ENCODE data around the gene PPM1L. TPM values are rescaled to one million over a fixed set of nuclear protein-coding genes. Genes with fewer than 3 reads are reported as not detected.
"Not testable (repeated sequence)": the region's sequence is repeated elsewhere in the genome, so short reads cannot be mapped to it uniquely, and the experiment has no call there.

PPM1L gene
- total and polyA plus RNA-seq, 2 donors (not counting 1 experiment from before 2014, with no cell fraction given): 0.33 to 2.5 TPM

- H3K4me3 ChIP-seq (replicated peaks in 1 of 4; ENCODE audit: control extremely low read depth in 1 of 4, insufficient read depth in 1 of 4, low read depth in 3 of 4, low read length in 4 of 4): no peak overlapping the region
- no peaks in the 10 kb centered on the region for H3K4me1 ChIP-seq (ENCODE audit: control insufficient read depth, extremely low read depth, insufficient read depth, low read length)
- H3K36me3 ChIP-seq (ENCODE audit: control insufficient read depth, insufficient read depth, low read length): no peaks in the 10 kb centered on the region
- no peaks in the 10 kb centered on the region for H3K9me3 ChIP-seq (ENCODE audit: control insufficient read depth, insufficient read depth, low read depth, low read length)
- peak in 1 of 2 donors; percentile 17 for DNase-seq (ENCODE audit: low read depth in 2 of 2)
- no peak for TF ChIP-seq CTCF (conservative IDR thresholded peaks at IDR 0.05 in 1 of 2, IDR thresholded peaks at IDR 0.05 in 1 of 2; ENCODE audit: low read depth in 1 of 2, low read length in 2 of 2)
- TF ChIP-seq EZH2 (IDR thresholded peaks at IDR 0.05; ENCODE audit: low read length, missing control alignments): no peak
- no peaks in the 10 kb centered on the region for H3K27me3 ChIP-seq (ENCODE audit: control insufficient read depth, insufficient read depth, low read length)
- H3K9ac ChIP-seq (ENCODE audit: insufficient read depth, low read length): no peak overlapping the region
- H2AFZ ChIP-seq (ENCODE audit: low read length): no peak overlapping the region
- no peak overlapping the region for H3K27ac ChIP-seq (ENCODE audit: insufficient read depth, low read length)
- no peaks in the 10 kb centered on the region for H3K79me2 ChIP-seq (ENCODE audit: control insufficient read depth, insufficient read depth, low read length)
- H3K4me2 ChIP-seq (ENCODE audit: extremely low read depth, insufficient read depth, low read length): no peak overlapping the region
- no peaks in the 10 kb centered on the region for H4K20me1 ChIP-seq (ENCODE audit: control insufficient read depth, extremely low read depth, insufficient read depth, low read length)
These were observed 272.6 kb downstream of the PPM1L start for GRCh38 chr3:161028555-161029153.

- Histone ChIP-seq H3K27me3 (ENCODE audit: control insufficient read depth, insufficient read depth, low read length) (no peaks in the 10 kb centered on the region), H3K4me2 (ENCODE audit: extremely low read depth, insufficient read depth, low read length) (no peak overlapping the region), H3K36me3 (ENCODE audit: control insufficient read depth, insufficient read depth, low read length) (no peaks in the 10 kb centered on the region), H2AFZ (ENCODE audit: low read length) (no peak overlapping the region), H3K27ac (ENCODE audit: insufficient read depth, low read length) (no peak overlapping the region), H3K4me3 (replicated peaks in 1 of 4; ENCODE audit: control extremely low read depth in 1 of 4, insufficient read depth in 1 of 4, low read depth in 3 of 4, low read length in 4 of 4) (no peak overlapping the region), H3K9ac (ENCODE audit: insufficient read depth, low read length) (no peak overlapping the region), H3K4me1 (ENCODE audit: control insufficient read depth, extremely low read depth, insufficient read depth, low read length) (no peaks in the 10 kb centered on the region), H4K20me1 (ENCODE audit: control insufficient read depth, extremely low read depth, insufficient read depth, low read length) (no peaks in the 10 kb centered on the region), H3K79me2 (ENCODE audit: control insufficient read depth, insufficient read depth, low read length) (no peaks in the 10 kb centered on the region), H3K9me3 (ENCODE audit: control insufficient read depth, insufficient read depth, low read depth, low read length) (no peaks in the 10 kb centered on the region)
- TF ChIP-seq CTCF (conservative IDR thresholded peaks at IDR 0.05 in 1 of 2, IDR thresholded peaks at IDR 0.05 in 1 of 2; ENCODE audit: low read depth in 1 of 2, low read length in 2 of 2) (no peak), EZH2 (IDR thresholded peaks at IDR 0.05; ENCODE audit: low read length, missing control alignments) (no peak)
- no peak for DNase-seq (ENCODE audit: low read depth in 2 of 2)
These were observed 275.1 kb downstream of the PPM1L start for GRCh38 chr3:161031134-161031533.

- DNase-seq (ENCODE audit: low read depth in 2 of 2): peak in 1 of 2 donors; percentile 66
- not testable (repeated sequence) for H3K9ac ChIP-seq (ENCODE audit: insufficient read depth, low read length); H3K9me3 ChIP-seq (ENCODE audit: control insufficient read depth, insufficient read depth, low read depth, low read length); H3K4me3 ChIP-seq (replicated peaks in 1 of 4; ENCODE audit: control extremely low read depth in 1 of 4, insufficient read depth in 1 of 4, low read depth in 3 of 4, low read length in 4 of 4); H2AFZ ChIP-seq (ENCODE audit: low read length); H3K4me2 ChIP-seq (ENCODE audit: extremely low read depth, insufficient read depth, low read length); H3K27me3 ChIP-seq (ENCODE audit: control insufficient read depth, insufficient read depth, low read length); H3K4me1 ChIP-seq (ENCODE audit: control insufficient read depth, extremely low read depth, insufficient read depth, low read length); H3K79me2 ChIP-seq (ENCODE audit: control insufficient read depth, insufficient read depth, low read length); H4K20me1 ChIP-seq (ENCODE audit: control insufficient read depth, extremely low read depth, insufficient read depth, low read length); H3K36me3 ChIP-seq (ENCODE audit: control insufficient read depth, insufficient read depth, low read length); H3K27ac ChIP-seq (ENCODE audit: insufficient read depth, low read length)
These were observed 279.0 kb downstream of the PPM1L start for GRCh38 chr3:161034913-161035550.
